A549 (cell line): ENCODE measurements around the gene CXCL12. TPM values are rescaled to one million over a fixed set of nuclear protein-coding genes. Genes with fewer than 3 reads are reported as not detected.

Experiments used
- ATAC-seq, 2 experiments: fragments of 200-7000 bp in 1 of 2; fragments of >200 bp in 1 of 2; cut with Nextera tagmentation in 1 of 2; cut with Tn5 transposase in 1 of 2; 3 replicates each; pipeline versions ENCODE4 v1.8.0 to v1.9.1; 2018 to 2020; ENCODE audit warnings: mild to moderate bottlenecking in 1 of 2, moderate library complexity in 1 of 2
- CTCF ChIA-PET: fragments of 300-600 bp; sonication (Branson Sonifier 250); formaldehyde crosslinking; extraction: SDS; loops from one replicate; lab custom pipeline; 2021; ENCODE audit warnings: antibody characterized with exemption, inconsistent platforms; lab: Yijun Ruan, JAX
- POLR2A ChIA-PET: fragments of 350-600 bp; formaldehyde crosslinking; extraction: SDS; loops from one replicate; lab custom pipeline; 2021; ENCODE audit warnings: antibody characterized with exemption, inconsistent platforms; lab: Yijun Ruan, JAX
- DNase-seq, 2 experiments: peaks; one replicate each; pipeline versions ENCODE4 v3.0.0 to v3.0.0-alpha.2; 2011 to 2016; ENCODE audit warnings: low read depth in 1 of 2, low spot score in 1 of 2
- FAIRE-seq: peaks from 2 replicates; lab custom pipeline; 2011; peaks lifted over from hg19 to GRCh38; lab: Jason Lieb, UNC
- H3K27ac ChIP-seq, 2 experiments: fragments of >200 bp; sonication (Bioruptor Twin); formaldehyde crosslinking; 3 replicates each; pipeline ENCODE4 v1.5.1; 2016 to 2017
- H3K4me1 ChIP-seq: fragments of >200 bp; sonication (Bioruptor Twin); formaldehyde crosslinking; 3 replicates; pipeline ENCODE4 v1.6.1; 2016
- H3K4me2 ChIP-seq: fragments of >200 bp; sonication (Bioruptor Twin); formaldehyde crosslinking; 3 replicates; pipeline ENCODE4 v1.6.1; 2016
- H3K4me3 ChIP-seq: fragments of >200 bp; sonication (Bioruptor Twin); formaldehyde crosslinking; 3 replicates; pipeline ENCODE4 v1.5.1; 2016
- H3K9me3 ChIP-seq: fragments of >200 bp; sonication (Bioruptor Twin); formaldehyde crosslinking; 3 replicates; pipeline ENCODE4 v1.6.1; 2016
- CBX8 ChIP-seq: fragments of 200-600 bp; sonication (generic); IDR thresholded peaks from 2 replicates; pipeline ENCODE4 v1.6.1; 2016
- CEBPB ChIP-seq, 2 experiments: fragments of >200 bp in 1 of 2; sonication (Bioruptor Twin) in 1 of 2; formaldehyde crosslinking in 1 of 2; IDR thresholded peaks; 2 replicates each; pipeline ENCODE4 v1.6.1; 2012 to 2016
- CHD4 ChIP-seq: fragments of 200-600 bp; sonication (generic); IDR thresholded peaks from 2 replicates; pipeline ENCODE4 v1.6.1; 2016; ENCODE audit warnings: antibody characterized with exemption, mild to moderate bottlenecking, borderline replicate concordance
- ESRRA ChIP-seq: fragments of 150-350 bp; IDR thresholded peaks from 2 replicates; pipeline ENCODE4 v1.6.1; 2014; ENCODE audit warnings: mild to moderate bottlenecking, low read length, borderline replicate concordance
- GATA3 ChIP-seq: IDR thresholded peaks from 2 replicates; pipeline ENCODE4 v1.6.1; 2012; ENCODE audit warnings: borderline replicate concordance
- HDAC2 ChIP-seq: fragments of 200-600 bp; sonication (generic); IDR thresholded peaks from 2 replicates; pipeline ENCODE4 v1.6.1; 2016
- HOXA7 ChIP-seq: fragments of 250-450 bp; sonication (Bioruptor Pico); IDR thresholded peaks from 2 replicates; pipeline ENCODE4 v1.5.0; 2020; ENCODE audit warnings: mild to moderate bottlenecking, moderate library complexity
- HOXB5 ChIP-seq: fragments of 250-450 bp; sonication (Bioruptor Pico); IDR thresholded peaks from 2 replicates; pipeline ENCODE4 v1.5.0; 2020; ENCODE audit warnings: mild to moderate bottlenecking, moderate library complexity
- JUN ChIP-seq, 2 experiments: fragments of >200 bp; sonication (Bioruptor Twin); formaldehyde crosslinking; IDR thresholded peaks; 2 replicates in 1 of 2; 3 replicates in 1 of 2; pipeline ENCODE4 v1.6.1; 2016 to 2017
- MYC ChIP-seq: IDR thresholded peaks from 2 replicates; pipeline ENCODE4 v1.6.1; 2012; ENCODE audit warnings: mild to moderate bottlenecking, inconsistent platforms, low read length, improper control_type of control experiment, borderline replicate concordance
- NFE2L2 ChIP-seq: fragments of 150-350 bp; conservative IDR thresholded peaks from 2 replicates; pipeline ENCODE4 v1.6.1; 2014; ENCODE audit warnings: low read length
- POLR2A ChIP-seq: IDR thresholded peaks from 2 replicates; pipeline ENCODE4 v1.6.1; 2012; ENCODE audit warnings: mild to moderate bottlenecking, low read length
- RCOR1 ChIP-seq: fragments of 150-350 bp; IDR thresholded peaks from 2 replicates; pipeline ENCODE4 v1.6.1; 2014; ENCODE audit warnings: antibody characterized with exemption, low read length, low read depth
- SREBF2 ChIP-seq: fragments of 450-650 bp; IDR thresholded peaks from 2 replicates; pipeline ENCODE4 v1.6.1; 2014; ENCODE audit warnings: mild to moderate bottlenecking, moderate library complexity
- ZSCAN20 ChIP-seq: fragments of 250-450 bp; sonication (Bioruptor Pico); IDR thresholded peaks from 2 replicates; pipeline ENCODE4 v1.8.0; 2022; ENCODE audit warnings: mild to moderate bottlenecking, moderate library complexity
- WGBS: methylation state at CpG from one replicate; pipeline ENCODE4 v1.1.6; 2017; ENCODE audit errors: missing lambda C conversion rate; 5-methylcytosine and 5-hydroxymethylcytosine counted together
- polyA plus RNA-seq, 4 experiments: library from polyadenylated mRNA; depleted of rRNA in 3 of 4; stranded (reverse); fragments of >200 nt; fragmentation: RNase III in 1 of 4; extraction: RNeasy Plus Mini Kit Qiagen cat#74134 plus additional on column Dnase treatment in 1 of 4; gene quantifications; 2 replicates in 3 of 4; 3 replicates in 1 of 4; pipeline ENCODE4 v1.2.3, GENCODE V29; 2011 to 2017
- TF ChIP-seq, protein P1 (sequence below): IDR thresholded peaks from 2 replicates; pipeline ENCODE4 v1.6.1; 2012; ENCODE audit warnings: low read depth, borderline replicate concordance
- TF ChIP-seq, protein P2 (sequence below): fragments of 450-650 bp; IDR thresholded peaks from 2 replicates; pipeline ENCODE4 v1.6.1; 2014; ENCODE audit warnings: antibody characterized with exemption
- TF ChIP-seq, protein P3 (sequence below): IDR thresholded peaks from 2 replicates; pipeline ENCODE4 v1.6.1; 2012
- TF ChIP-seq, protein P4 (sequence below): fragments of 200-600 bp; sonication (generic); IDR thresholded peaks from 2 replicates; pipeline ENCODE4 v1.6.1; 2016; ENCODE audit warnings: antibody characterized with exemption, mild to moderate bottlenecking, moderate library complexity

Gene CXCL12
- polyA plus RNA-seq, 2 of the 4 experiments (the other 2 are of a cell fraction): 0.13 to 0.17 TPM

DNA sequence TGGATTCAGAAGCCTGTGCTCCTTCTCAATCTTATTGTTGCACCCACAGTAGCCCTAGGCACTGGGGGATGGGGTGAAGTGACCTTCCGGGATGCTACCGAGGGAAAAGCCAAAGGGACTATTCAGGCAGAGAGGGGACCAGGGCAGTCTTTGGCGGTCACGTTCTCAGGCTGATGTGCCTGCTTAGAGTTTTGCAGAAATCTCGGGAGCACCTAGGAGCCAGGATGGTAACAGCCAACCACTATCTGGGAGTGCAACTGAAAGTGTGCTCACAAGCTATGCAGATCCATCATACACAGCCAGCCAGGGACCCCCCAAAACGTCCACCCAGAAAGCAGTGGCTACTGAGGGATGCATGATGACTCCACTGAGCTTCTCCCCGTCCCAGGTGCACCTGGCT lies 52.4 kb downstream of the CXCL12 start:
- FAIRE-seq: no peak
- no peak for ATAC-seq
- Histone ChIP-seq H3K4me1 (no peaks in the 10 kb centered on the region), H3K9me3 (no peaks in the 10 kb centered on the region), H3K4me3 (no peak overlapping the region), H3K27ac (no peak overlapping the region), H3K4me2 (no peak overlapping the region)
- TF ChIP-seq, protein P1, sequence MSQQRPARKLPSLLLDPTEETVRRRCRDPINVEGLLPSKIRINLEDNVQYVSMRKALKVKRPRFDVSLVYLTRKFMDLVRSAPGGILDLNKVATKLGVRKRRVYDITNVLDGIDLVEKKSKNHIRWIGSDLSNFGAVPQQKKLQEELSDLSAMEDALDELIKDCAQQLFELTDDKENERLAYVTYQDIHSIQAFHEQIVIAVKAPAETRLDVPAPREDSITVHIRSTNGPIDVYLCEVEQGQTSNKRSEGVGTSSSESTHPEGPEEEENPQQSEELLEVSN: no peak
- TF ChIP-seq RCOR1 (no peak), JUN (IDR thresholded peaks at IDR 0.05) (no peak), CHD4 (no peak), MYC (no peak), HDAC2 (no peak), CBX8 (no peak)
- WGBS: 14% methylated on average over 7 of the region's 7 CpGs
- POLR2A ChIA-PET: no interaction called here
- DNase-seq: no peak
- CTCF ChIA-PET: no interaction called here

DNA sequence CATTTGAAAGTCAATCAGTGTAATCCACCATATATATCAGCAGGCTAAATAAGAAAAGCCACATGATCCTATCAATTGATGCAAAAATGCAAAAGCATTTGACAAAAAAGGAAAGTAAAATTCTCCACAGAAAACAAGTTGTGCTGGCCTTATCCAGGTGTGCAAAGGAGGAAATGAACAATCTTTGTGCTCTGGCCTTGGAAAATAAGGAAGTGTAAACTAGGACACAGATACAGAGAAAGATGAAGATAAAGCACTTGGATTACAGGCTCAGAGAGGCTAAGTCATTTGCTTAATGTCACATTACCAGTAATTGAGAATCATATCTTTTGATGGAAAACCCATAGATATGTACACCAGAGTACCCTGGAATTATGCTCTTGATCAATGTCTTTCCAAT lies 54.5 kb downstream of the CXCL12 start:
- TF ChIP-seq, protein P2, sequence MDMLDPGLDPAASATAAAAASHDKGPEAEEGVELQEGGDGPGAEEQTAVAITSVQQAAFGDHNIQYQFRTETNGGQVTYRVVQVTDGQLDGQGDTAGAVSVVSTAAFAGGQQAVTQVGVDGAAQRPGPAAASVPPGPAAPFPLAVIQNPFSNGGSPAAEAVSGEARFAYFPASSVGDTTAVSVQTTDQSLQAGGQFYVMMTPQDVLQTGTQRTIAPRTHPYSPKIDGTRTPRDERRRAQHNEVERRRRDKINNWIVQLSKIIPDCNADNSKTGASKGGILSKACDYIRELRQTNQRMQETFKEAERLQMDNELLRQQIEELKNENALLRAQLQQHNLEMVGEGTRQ: no peak
- TF ChIP-seq HOXA7 (CRISPR knock-in tag) (no peak), SREBF2 (no peak), GATA3 (no peak), ESRRA (no peak), HOXB5 (CRISPR knock-in tag) (no peak)
- TF ChIP-seq, protein P3, sequence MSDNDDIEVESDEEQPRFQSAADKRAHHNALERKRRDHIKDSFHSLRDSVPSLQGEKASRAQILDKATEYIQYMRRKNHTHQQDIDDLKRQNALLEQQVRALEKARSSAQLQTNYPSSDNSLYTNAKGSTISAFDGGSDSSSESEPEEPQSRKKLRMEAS: no peak
- Histone ChIP-seq H3K4me3 (no peak overlapping the region), H3K4me1 (no peaks in the 10 kb centered on the region), H3K9me3 (no peaks in the 10 kb centered on the region), H3K4me2 (no peak overlapping the region), H3K27ac (no peak overlapping the region)
- POLR2A ChIA-PET: no interaction called here
- no peak for FAIRE-seq
- ATAC-seq: no peak
- CTCF ChIA-PET: interaction anchor here (0.6 kb wide), 1 partner anchor 423 kb away, joined by 4 read pairs; no protein-coding TSS in a partner anchor
- DNase-seq: no peak

DNA sequence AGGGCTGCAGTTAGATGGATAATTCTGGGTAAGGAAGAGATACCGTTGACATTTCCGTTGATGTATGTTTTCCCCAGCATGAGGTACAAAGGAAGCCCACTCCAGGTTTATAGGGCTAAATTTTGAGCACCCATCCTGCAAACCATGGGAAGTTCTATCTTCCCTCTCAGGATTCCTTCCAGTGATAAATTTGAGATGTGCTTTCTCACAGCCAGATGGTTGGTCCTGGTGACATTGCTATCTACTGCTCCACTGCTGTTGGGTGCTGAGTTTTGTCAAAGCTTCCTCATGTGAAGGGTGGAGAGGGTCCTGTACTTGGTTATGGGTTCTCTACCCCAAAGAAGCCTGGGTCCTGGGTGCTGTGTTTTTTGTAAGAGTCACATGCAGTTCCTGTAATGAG lies 57.4 kb downstream of the CXCL12 start:
- ATAC-seq: no peak
- CTCF ChIA-PET: no interaction called here
- H3K27ac ChIP-seq: no peak overlapping the region
- WGBS: 40% methylated on average over 2 of the region's 2 CpGs
- H3K9me3 ChIP-seq: no peaks in the 10 kb centered on the region
- no peak overlapping the region for H3K4me2 ChIP-seq
- POLR2A ChIA-PET: no interaction called here
- FAIRE-seq: no peak
- DNase-seq: no peak
- TF ChIP-seq ZSCAN20 (no peak), NFE2L2 (no peak), POLR2A (no peak), ESRRA (no peak), CEBPB (IDR thresholded peaks at IDR 0.05) (no peak)
- TF ChIP-seq, protein P1: no peak
- TF ChIP-seq, protein P4, sequence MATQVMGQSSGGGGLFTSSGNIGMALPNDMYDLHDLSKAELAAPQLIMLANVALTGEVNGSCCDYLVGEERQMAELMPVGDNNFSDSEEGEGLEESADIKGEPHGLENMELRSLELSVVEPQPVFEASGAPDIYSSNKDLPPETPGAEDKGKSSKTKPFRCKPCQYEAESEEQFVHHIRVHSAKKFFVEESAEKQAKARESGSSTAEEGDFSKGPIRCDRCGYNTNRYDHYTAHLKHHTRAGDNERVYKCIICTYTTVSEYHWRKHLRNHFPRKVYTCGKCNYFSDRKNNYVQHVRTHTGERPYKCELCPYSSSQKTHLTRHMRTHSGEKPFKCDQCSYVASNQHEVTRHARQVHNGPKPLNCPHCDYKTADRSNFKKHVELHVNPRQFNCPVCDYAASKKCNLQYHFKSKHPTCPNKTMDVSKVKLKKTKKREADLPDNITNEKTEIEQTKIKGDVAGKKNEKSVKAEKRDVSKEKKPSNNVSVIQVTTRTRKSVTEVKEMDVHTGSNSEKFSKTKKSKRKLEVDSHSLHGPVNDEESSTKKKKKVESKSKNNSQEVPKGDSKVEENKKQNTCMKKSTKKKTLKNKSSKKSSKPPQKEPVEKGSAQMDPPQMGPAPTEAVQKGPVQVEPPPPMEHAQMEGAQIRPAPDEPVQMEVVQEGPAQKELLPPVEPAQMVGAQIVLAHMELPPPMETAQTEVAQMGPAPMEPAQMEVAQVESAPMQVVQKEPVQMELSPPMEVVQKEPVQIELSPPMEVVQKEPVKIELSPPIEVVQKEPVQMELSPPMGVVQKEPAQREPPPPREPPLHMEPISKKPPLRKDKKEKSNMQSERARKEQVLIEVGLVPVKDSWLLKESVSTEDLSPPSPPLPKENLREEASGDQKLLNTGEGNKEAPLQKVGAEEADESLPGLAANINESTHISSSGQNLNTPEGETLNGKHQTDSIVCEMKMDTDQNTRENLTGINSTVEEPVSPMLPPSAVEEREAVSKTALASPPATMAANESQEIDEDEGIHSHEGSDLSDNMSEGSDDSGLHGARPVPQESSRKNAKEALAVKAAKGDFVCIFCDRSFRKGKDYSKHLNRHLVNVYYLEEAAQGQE: no peak
- TF ChIP-seq, all 56 proteins: peak for 0
- Histone ChIP-seq H3K4me3 (no peak overlapping the region), H3K4me1 (no peaks in the 10 kb centered on the region)
